Urothelium cell line (cell line): ENCODE data around the gene CHTF18.
"Not testable (repeated sequence)": the region's sequence is repeated elsewhere in the genome, so short reads cannot be mapped to it uniquely, and the experiment has no call there.

ENCODE experiments used
- DNase-seq: peaks from one replicate; pipeline ENCODE4 v3.0.0; 2011; ENCODE audit warnings: low spot score, mixed read lengths
- FAIRE-seq: peaks from 2 replicates; lab custom pipeline; 2011; peaks lifted over from hg19 to GRCh38; lab: Jason Lieb, UNC

The CHTF18 gene

GRCh38 chr16:824194-824593 lies 35.8 kb downstream of the CHTF18 start:
- no peak for FAIRE-seq
- DNase-seq, result no peak

- FAIRE-seq (no peak), DNase-seq (no peak)
Observed at GRCh38 chr16:824601-825000, 36.2 kb downstream of the CHTF18 start.

DNA sequence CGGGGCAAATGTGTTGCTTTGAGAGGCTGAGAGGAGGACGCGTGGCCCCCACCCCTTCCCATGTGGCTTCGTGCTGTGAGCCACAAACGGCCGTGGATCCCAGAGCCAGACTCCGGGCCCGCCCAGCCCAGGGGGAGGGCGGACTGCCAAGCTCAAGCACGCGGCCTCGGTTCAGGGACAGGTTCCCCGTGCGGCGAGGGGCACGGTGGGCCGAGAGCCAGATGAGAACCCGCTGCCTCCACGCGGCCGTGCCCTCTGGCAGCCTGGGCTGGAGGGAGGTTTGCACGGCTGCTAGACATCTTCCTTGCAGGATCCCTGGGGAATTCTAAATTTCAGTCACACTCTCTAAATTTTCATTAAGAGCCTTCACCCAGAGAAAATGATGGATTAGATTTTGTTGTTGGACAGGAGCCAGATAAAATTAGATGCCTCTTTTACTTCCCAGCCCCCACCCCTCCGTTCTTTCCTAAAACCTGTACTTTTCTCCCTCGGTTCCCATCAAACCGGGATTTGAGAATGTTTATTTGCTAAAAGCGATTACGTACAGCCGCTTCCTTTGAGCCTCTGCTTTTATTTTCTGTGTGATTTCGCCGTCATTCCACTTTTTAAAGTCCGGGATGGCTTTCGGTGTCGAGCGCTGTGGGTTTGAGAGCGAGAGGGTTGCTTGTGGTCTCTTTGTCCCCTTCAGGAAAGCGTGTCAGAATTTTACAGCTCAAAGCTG lies 37.1 kb downstream of the CHTF18 start:
- DNase-seq, result no peak
- no peak for FAIRE-seq

DNA sequence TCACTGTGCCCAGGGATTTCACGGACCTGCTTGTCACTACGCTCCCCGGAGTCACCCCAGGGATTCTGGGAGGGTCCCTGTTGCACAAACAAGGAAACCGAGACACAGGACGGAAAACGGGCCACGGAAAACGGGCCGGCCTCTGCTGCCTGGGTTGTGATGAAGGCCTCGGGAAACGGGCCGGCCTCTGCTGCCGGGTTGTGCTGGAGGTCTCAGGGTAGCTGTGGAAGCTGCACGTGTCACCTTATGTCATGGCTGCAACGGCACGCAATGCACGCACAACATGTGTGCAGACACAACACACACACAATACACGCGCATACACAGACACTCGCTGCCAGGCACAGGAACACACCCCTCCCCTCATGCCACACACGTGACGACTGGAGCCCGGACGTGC lies 39.1 kb downstream of the CHTF18 start:
- no peak for DNase-seq
- FAIRE-seq, result no peak

GRCh38 chr16:828891-829290 lies 40.5 kb downstream of the CHTF18 start:
- FAIRE-seq (no peak), DNase-seq (no peak)

- FAIRE-seq (no peak), DNase-seq (no peak)
Observed at GRCh38 chr16:830107-830870, 41.9 kb downstream of the CHTF18 start.

DNA sequence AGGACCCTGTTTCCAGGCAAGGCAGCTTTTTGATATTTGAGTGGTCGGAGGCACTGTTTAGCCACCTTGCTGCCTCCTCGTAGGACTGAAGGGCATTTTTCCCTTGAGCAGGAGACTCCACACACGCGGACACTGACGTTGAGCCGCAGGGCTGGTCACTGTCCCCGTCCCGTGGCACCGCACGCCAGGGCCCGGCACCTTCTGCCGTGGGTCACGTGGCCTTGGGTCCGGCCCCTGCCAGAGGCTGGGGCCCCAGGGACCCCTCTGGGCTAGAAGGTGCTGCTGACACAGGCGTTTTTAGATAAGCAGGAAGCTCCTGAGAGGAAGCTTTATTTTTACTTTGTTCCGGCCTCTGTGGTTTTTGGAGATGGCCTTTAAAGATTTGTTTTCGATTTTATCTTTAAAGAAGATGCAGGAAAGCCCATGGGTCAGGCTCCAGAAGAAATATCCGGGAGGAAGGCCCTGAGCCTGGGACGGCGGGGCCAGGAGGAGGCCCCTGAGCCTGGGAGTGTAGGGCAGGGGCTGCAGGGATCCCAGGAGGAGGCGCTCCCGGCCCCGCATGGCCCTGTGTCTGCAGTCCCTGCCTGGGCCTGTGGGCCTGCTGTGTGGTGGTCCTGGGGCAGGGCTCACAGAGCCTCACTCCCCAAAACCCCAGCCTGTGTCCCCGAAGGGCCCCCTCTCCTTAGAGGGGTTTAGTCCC lies 42.6 kb downstream of the CHTF18 start:
- no peak for FAIRE-seq

GRCh38 chr16:831571-832413 lies 43.4 kb downstream of the CHTF18 start:
- FAIRE-seq, result no peak
- no peak for DNase-seq

More for the DNA sequence above, 42.6 kb downstream of the CHTF18 start:
- DNase-seq, result no peak

DNA sequence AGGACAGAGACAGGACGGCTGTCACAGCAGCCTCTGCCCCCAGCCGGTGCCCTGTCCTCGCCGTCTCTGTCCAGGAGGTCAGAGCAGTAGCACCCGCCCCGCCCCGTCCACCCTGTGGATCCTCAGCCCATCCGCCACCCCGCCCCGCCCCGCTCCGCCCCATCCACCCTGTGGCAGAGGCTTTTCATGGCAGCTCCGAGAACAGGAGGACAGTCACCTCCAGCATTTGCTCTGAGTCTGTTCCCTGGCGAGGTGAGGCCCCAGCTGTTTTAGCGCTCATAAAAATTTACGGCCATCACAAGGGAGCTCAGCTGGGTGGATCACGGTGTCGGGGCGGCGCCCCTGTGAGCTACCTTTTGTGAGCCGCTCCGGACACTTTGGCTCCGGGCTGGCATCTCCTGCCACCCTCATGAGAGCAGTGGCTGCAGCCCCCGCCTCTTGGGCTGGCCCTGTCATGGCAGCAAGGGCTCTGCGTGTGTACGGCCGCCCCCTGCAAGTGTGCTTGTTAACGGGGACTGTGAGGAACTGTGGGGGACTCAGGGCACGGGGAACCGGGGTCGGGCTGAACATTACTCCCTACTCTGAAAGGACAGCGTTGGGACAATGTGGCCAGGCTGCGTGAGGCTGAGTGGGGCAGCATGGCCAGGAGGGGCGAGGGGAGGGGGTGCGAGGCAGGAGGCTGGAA lies 44.4 kb downstream of the CHTF18 start:
- FAIRE-seq (no peak), DNase-seq (no peak)

DNA sequence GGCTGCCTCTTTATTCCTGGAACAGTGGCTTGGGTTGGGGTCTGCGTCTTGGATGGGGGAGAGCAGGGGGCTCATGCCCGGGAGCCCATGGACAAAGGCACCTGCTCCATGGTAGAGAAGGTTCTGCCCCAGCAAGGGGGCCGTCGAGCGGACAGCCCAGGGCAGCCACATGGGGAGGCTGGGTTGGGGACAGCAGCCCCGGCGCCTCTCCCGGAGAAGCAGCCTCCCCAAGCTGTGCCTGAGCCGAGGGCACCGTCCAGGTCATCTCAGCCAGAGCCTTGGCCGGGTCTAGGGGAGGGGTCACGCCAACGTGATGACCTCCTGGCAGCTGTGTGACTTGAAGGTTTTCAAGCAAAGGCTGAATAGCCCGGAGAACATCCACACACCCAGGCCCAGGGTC lies 45.0 kb downstream of the CHTF18 start:
- FAIRE-seq, result no peak
- no peak for DNase-seq

GRCh38 chr16:835373-835772 lies 47.0 kb downstream of the CHTF18 start:
- no peak for FAIRE-seq
- DNase-seq, result no peak

DNA sequence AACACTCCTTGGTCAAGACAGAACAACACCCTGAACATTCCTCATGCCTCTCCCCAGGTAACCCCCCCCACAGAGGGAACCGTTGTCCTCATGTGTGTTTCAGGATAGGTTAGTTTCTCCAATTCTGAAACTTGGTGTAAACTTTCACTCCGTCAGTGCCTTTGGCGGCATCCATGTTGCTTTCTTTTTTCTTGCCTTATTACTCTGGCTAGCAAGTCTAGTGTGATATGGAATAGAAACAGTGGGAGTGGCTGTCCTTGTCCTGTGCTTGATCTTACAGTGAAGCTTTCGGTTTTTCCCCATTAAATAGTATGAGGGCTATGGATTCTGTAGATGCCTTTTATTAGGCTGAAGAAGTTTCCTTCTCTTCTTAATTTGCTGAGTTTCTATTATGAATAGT lies 47.8 kb downstream of the CHTF18 start:
- DNase-seq (no peak), FAIRE-seq (no peak)

DNA sequence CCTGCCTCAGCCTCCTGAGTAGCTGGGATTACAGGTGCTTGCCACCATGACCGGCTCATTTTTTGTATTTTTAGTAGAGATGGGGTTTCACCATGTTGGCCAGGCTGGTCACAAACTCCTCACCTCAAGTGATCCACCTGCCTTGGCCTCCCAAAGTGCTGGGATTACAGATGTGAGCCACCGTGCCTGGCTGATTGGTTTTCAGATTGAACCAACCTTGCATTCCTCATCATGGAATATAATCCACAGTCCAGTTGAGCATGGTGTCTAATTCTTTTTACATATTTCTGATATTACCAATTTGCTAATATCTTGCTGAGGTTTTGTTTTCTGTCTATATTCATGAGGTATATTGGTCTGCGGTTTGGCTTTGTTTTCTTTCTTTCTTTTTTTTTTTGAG lies 48.4 kb downstream of the CHTF18 start:
- DNase-seq, FAIRE-seq: not testable (repeated sequence)

DNA sequence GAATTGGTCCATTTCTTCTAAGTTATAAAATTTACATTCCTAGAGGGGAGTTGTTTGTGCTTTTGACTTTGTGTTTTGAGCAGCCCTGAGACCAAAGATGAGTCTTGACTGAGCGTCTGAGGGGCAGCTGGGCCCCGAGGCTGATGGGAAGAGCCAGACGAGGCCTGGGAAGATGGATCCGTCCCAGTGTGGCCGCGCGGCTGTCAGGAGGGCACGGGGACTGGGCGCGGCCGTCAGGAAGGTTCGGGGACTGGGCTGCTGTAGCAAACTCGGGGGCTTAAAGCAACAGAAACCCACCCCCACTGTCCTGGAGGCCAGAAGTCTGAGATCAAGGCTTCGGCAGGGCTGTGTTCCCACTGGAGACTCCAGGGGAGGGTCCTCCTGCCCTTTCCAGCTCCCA lies 50.3 kb downstream of the CHTF18 start:
- no peak for FAIRE-seq
- DNase-seq, result no peak

DNA sequence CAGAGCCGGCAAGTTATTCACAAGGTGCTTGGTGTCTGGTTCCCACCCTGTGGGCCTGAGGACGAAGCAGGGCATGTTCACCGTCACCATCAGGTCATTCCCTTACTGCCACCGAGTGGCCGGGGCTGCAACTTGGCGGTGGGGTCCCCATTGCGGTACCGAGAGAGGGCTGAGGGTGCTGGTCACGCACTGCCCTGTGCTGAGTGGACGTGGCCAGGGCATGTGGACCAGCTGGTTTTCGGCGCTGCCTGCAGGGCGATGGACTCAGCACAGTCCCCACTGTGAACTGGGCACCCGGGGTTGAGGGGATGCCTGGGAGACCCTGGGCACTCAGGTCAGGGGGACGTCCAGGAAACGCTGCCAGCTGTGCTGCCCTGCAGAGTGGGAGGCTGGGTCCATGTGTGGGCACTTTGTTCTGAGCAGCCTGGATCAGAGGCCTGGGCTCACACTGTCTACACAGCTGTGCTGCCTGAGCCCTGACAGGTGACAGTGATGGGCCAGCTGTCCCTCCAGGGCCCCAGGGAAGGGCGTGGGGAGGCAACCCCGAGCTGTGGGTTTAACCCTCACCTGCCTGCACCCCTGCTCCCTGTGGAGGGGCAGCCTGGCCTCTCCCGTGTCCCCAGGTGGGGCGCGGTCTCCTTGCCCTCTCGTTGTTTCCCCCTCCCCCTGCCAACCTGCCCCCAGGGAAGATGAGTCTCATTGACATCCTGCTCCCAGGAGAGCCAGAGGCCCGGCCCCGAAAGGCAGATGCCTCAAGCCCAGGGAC lies 51.4 kb downstream of the CHTF18 start:
- DNase-seq (no peak), FAIRE-seq (no peak)

DNA sequence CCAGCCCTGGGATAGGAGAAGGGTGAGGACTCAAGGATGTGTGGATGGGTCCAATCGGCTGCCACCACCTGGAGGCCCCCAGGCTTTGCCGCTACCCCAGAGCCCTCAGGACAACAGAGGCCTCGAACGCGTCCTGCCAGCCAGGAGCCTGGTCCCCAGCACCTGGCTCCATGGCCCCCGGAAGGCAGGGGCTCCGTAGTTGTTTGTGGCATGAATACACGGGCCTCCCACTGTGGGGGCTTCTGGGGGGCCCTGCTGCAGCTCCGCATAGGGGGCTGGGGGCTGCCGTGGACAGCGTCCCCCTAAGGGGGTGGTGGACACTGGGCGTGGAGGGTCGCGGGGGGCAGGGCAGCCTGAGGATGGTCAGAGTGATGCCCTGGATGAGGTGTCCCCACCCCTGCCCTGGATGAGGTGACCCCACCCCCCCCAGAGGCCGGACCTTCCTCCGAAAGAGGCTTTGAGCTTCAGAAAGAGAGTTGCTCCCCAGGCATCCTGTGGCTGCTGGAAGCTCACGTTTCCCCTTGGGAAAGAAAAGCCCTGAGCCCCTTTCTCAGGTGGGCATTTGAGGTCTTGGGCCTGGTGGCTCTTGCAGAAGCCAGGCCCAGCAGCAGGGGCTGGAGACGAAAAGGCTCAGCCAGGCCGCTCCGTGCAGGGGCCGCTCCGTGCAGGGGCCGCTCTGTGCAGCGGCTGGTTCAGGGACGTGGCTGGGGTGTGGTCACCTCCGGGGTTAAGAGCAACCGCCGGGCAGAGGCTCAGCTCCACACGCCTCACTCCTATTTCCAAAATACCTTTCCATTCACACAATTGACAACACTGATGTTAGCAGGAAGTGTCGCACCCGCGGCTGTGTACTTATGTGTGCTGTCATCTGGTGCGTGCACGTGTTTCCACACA lies 52.4 kb downstream of the CHTF18 start:
- DNase-seq (no peak), FAIRE-seq (no peak)

DNA sequence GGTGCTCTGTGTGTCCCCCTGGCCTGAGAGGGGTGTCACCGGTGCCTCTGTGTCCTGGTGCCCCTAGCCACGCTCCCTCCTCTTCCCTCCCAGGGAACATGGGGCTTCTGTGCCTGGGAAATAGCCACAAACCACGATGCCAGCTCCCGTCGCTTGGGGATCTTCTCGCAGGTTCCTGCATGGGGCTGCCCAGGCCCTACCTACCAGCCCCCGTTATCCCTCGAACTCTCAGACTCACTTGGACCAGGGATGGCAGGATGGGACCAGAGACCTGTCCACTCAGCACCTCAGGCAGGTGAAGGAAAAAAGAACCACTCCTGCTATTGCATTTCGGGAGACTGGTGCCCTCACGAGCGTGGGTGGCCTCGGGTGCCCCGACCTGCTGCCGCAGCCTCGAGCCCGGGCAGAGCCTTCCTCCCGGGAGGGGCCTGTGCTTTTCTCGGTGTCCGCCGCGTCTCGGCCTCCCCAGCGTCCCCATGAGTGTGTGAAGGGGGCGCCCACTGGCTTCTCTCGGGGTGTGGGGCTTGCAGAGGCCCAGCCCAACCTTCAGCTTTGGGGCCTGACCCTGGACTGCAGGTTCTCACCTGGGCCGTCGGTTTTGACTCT lies 53.1 kb downstream of the CHTF18 start:
- DNase-seq, result no peak
- no peak for FAIRE-seq

DNA sequence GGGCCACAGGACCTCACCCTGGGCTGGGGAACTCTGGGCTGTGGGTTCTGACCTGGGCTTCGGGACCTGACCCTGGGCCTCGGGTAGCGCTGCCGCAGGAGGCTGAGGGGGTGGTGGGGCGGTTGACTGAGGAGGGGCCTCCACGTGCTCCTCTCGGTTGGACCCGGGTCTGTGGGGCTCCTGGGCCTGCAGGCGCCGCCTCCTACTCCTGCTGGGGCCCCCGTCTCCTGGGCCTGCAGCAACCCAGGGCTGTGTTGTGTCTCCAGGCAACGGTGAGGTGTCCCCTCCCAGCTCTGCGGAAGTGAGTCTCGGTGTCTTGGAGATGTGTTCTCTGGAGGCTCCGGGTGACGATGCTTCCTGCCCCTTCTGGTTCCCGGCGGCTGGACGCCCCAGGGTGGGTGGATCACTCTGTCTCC lies 53.6 kb downstream of the CHTF18 start:
- no peak for FAIRE-seq

More for the DNA sequence above, 53.6 kb downstream of the CHTF18 start:
- DNase-seq, result no peak
